AG09309 (cell line): ENCODE data around the gene L3MBTL3.

Source experiments
- DNase-seq: peaks from one replicate; pipeline ENCODE4 v3.0.0-alpha.2; 2010; ENCODE audit warnings: low read depth
- H3K4me3 ChIP-seq: 2 replicates; pipeline ENCODE4 v1.5.1; 2011; ENCODE audit warnings: mild to moderate bottlenecking, low read depth, low read length, moderate library complexity; ENCODE audit not compliant: control insufficient read depth
- CTCF ChIP-seq: IDR thresholded peaks from 2 replicates; pipeline ENCODE4 v1.5.1; 2011; ENCODE audit warnings: mild to moderate bottlenecking, low read depth, low read length, inconsistent platforms; ENCODE audit not compliant: insufficient read depth, control insufficient read depth; ENCODE audit errors: missing control alignments

The L3MBTL3 gene

DNA sequence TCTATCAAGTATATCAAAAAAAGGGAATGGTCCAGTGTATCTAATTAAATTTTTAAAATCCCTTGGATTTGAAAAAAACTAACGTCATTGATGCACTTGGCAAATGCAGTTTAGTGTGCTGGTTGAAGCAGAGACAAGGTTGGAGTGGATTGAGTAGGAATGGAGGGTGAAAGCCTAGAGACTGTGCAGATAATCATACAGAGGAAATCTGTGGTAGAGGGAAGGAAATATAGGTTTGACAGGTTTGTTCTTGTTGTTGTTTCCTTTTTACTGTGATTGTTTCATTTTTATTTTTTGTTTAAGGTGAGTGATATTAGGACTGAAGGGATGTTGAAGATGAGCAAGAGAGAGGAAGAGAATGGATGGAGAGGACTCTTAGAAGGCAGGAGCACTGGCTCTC, 29.0 kb upstream of the L3MBTL3 start:
- TF ChIP-seq CTCF, result no peak
- H3K4me3 ChIP-seq, result no peak overlapping the region
- no peak for DNase-seq

DNA sequence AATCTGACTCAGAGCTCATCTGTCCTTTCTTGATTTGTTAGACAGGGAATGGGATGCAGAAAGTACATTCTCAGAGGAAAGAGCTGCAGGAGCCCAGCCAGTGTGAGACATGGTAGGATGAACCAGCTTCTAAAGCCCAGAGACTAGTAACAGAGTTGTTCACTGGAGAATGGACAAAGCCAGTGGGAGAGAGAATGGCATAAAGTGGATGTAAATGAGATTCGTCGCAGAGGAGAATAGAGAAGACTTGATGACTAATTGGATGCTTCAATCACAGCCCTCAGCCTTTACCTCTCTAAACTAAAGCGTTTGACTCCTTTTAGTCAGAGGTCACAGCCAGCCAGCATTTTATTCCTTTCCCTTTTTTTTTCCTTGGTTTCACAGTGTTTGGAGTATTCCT, 25.5 kb upstream of the L3MBTL3 start:
- no peak overlapping the region for H3K4me3 ChIP-seq
- TF ChIP-seq CTCF, result no peak
- no peak for DNase-seq

DNA sequence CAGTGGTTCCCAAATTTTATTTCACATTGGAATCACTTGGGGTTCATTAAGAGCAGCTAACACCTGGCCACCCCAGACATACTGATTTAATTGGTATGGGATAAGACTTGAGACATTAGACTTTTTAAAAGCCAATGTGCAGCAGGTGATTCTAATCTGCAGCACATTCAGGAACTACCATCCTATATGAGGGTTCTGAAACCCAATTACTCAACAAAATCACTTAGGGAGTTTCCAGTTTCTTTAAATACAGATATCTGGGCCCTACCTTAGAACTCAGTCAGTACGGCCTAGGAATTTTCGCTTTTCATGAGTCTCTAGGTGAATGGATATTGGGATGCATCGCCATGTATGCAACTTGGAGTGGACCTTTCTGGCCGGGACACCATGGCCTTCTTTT, 24.0 kb upstream of the L3MBTL3 start:
- no peak for TF ChIP-seq CTCF
- no peak overlapping the region for H3K4me3 ChIP-seq
- no peak for DNase-seq

DNA sequence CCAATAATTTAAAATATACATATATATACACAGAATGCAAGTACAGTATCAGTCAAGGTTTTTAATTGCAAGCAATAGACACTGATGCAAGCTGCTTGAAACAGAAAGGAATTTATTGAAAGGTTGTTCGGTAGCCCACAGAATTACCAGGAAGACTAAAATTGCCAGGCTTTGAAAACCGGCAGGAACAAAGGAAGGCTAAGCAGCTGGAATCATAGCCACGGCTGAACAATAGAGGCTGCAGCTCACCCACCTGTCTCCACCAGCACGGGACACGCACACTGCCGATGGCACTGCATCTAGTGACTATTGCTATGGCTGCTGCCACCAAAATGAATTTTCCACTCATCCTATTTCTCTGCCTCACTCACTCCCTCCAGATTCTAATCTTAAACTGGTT, 22.0 kb upstream of the L3MBTL3 start:
- TF ChIP-seq CTCF, result no peak
- no peak for DNase-seq
- H3K4me3 ChIP-seq, result no peak overlapping the region

DNA sequence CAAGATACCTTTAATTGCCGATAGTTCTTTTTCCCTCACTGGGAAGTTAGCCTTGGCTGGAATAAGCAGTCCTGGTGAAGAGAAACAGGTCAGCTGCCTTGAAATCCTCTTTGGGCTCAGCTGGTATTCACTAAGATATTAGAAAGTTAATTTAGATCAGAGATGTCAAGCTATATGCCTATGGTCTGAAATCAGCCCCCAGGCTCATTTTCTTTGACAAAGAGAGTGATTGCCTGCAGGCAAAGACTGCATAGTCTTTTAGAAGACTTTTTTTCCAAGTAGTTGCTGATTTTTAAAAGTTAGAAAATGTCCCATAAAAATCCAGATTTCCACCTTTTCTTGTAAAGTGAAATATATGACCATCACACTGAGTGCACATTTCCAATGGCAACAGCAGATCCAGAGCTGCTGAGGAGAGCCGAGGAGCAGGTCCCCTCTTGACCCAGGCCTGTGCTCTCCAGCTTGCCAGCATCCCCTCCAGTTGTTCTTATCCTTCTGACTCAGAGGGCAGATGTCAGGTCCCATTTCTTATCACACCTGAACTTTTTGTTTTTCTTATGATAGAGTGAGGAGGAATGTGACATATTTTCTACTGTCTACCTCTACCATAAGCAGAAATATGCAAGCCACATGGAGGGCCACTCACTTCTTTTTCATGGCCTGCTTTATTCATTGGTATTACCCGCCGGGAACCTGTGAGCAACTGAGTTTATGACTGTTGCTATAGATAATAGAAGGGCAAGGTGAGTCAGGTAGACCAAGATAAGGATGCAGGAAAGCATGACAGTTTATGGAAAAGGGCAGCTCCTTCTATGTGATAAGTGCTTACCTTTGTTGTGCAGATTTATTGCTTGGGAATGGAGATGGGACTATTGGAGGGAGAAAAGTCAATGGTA, 17.6 kb upstream of the L3MBTL3 start:
- H3K4me3 ChIP-seq, result no peak overlapping the region
- TF ChIP-seq CTCF, result no peak
- DNase-seq, result no peak

GRCh38 chr6:130008236-130008873, 10.0 kb upstream of the L3MBTL3 start:
- DNase-seq, result no peak
- no peak for TF ChIP-seq CTCF

GRCh38 chr6:130009146-130009545, 9.2 kb upstream of the L3MBTL3 start:
- no peak for TF ChIP-seq CTCF
- no peak overlapping the region for H3K4me3 ChIP-seq
- DNase-seq, result no peak

More at GRCh38 chr6:130008236-130008873, 10.0 kb upstream of the L3MBTL3 start:
- no peak overlapping the region for H3K4me3 ChIP-seq
